Measurements from ENCODE around the gene CCN6. TPM values are rescaled to one million over a fixed set of nuclear protein-coding genes. Genes with fewer than 3 reads are reported as not detected.

The CCN6 gene
- total and polyA plus RNA-seq, 3 donors from 2014 or later, result 0.99 to 6.8 (median 3.5) TPM

GRCh38 chr6:112036088-112036637 is 17.7 kb upstream of the CCN6 start:
- 82 to 85% methylated on average over 4 of the region's 4 CpGs for WGBS, 2 donors
- H3K4me3 ChIP-seq, result no peak overlapping the region
- H3K4me1 ChIP-seq, result peaks cover 3% of the 10 kb centered on the region
- TF ChIP-seq, protein P1, sequence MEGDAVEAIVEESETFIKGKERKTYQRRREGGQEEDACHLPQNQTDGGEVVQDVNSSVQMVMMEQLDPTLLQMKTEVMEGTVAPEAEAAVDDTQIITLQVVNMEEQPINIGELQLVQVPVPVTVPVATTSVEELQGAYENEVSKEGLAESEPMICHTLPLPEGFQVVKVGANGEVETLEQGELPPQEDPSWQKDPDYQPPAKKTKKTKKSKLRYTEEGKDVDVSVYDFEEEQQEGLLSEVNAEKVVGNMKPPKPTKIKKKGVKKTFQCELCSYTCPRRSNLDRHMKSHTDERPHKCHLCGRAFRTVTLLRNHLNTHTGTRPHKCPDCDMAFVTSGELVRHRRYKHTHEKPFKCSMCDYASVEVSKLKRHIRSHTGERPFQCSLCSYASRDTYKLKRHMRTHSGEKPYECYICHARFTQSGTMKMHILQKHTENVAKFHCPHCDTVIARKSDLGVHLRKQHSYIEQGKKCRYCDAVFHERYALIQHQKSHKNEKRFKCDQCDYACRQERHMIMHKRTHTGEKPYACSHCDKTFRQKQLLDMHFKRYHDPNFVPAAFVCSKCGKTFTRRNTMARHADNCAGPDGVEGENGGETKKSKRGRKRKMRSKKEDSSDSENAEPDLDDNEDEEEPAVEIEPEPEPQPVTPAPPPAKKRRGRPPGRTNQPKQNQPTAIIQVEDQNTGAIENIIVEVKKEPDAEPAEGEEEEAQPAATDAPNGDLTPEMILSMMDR (IDR thresholded peaks at IDR 0.05), result no peak
- TF ChIP-seq POLR2A (IDR thresholded peaks at IDR 0.05), result no peak
- no peaks in the 10 kb centered on the region for H3K27me3 ChIP-seq
- no peaks in the 10 kb centered on the region for H3K36me3 ChIP-seq (ENCODE audit: low read depth, missing control alignments)
- no peak overlapping the region for H3K27ac ChIP-seq
- DNase-seq, result no peak
- no peaks in the 10 kb centered on the region for H3K9me3 ChIP-seq
- intact Hi-C loops (cut with DNase I; ENCODE audit: low total_unique reads), result no loop called here

DNA sequence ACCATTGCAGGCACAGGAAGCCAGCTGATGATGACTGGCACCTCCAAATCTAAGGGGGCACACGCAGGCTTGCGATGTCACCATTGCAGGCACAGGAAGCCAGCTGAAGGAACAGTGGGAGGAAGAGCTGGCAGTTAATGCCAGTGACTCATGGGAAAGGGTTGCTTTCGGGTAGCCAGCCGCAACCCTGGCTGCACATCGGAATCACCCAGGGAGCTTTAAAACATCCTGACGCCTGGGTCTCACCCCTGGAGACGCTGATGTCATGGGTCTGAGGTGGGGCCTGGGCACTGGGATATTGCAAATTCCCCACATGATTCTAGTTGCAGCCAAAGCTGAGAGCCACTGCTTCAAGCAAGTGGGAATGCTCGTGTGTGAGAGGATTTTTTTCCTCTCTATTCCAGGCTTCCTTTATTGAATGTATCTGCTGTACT is 16.1 kb upstream of the CCN6 start:
- Histone ChIP-seq H3K27ac (no peak overlapping the region), H3K9me3 (no peaks in the 10 kb centered on the region), H3K27me3 (no peaks in the 10 kb centered on the region), H3K4me3 (no peak overlapping the region), H3K4me1 (no peaks in the 10 kb centered on the region), H3K36me3 (ENCODE audit: low read depth, missing control alignments) (no peaks in the 10 kb centered on the region)
- TF ChIP-seq POLR2A (IDR thresholded peaks at IDR 0.05), result no peak
- TF ChIP-seq, protein P1 (IDR thresholded peaks at IDR 0.05), result no peak
- WGBS, 2 donors, result 31 to 71% methylated on average over 6 to 8 of the region's 8 CpGs
- DNase-seq, result peak; percentile 34
- intact Hi-C loops (cut with DNase I; ENCODE audit: low total_unique reads), result no loop called here

- intact Hi-C loops (cut with DNase I; ENCODE audit: low total_unique reads), result no loop called here
- WGBS, 2 donors, result 85 to 86% methylated on average over 4 to 5 of the region's 5 CpGs
- Histone ChIP-seq H3K4me3 (no peak overlapping the region), H3K27ac (peak overlapping the region in 1 of 2 donors; percentile 38), H3K36me3 (ENCODE audit: low read depth, missing control alignments) (no peaks in the 10 kb centered on the region), H3K4me1 (no peaks in the 10 kb centered on the region), H3K9me3 (no peaks in the 10 kb centered on the region), H3K27me3 (no peaks in the 10 kb centered on the region)
- TF ChIP-seq, protein P1 (IDR thresholded peaks at IDR 0.05), result no peak
- TF ChIP-seq POLR2A (IDR thresholded peaks at IDR 0.05), result no peak
- no peak for DNase-seq
Observed at GRCh38 chr6:112038268-112038667, 15.6 kb upstream of the CCN6 start.

DNA sequence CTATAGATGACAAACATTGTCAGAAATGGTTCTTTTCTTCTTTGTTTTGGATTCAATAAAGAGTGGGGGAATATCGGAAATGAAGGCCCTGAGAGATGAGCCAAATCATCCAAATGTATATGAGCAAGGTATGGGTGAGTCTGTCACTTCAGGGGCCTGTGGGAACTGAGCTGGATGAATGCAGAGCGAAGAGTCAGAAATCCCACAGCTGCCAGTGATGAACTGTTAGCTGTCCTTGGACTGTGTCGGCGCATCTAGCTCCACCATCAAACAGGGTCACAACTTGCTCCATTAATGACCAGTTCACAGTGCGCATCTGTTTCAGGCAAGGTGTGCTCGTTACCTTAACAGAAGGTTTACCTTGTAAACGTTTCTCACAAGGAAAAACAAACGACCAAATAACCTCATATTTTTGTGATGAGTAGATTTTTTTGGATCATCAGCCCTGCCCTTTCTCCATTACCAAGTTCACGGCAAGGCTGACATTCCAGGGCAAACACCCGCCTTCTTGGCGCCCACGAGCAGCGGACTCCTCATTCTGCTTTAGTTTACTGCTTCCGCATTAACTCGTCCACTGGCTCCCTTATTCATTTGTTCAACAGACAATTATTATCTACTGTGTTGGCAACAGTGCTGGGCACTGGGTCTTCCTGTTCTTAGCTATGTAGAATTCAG is 15.0 kb upstream of the CCN6 start:
- Histone ChIP-seq H3K36me3 (ENCODE audit: low read depth, missing control alignments) (no peaks in the 10 kb centered on the region), H3K27ac (peak overlapping the region in 1 of 2 donors; percentile 38), H3K4me1 (no peaks in the 10 kb centered on the region), H3K4me3 (no peak overlapping the region), H3K27me3 (no peaks in the 10 kb centered on the region), H3K9me3 (no peaks in the 10 kb centered on the region)
- intact Hi-C loops (cut with DNase I; ENCODE audit: low total_unique reads), result no loop called here
- 75 to 80% methylated on average over 15 of the region's 15 CpGs for WGBS, 2 donors
- no peak for DNase-seq
- TF ChIP-seq, protein P1 (IDR thresholded peaks at IDR 0.05), result no peak
- no peak for TF ChIP-seq POLR2A (IDR thresholded peaks at IDR 0.05)

GRCh38 chr6:112039431-112039770 is 14.5 kb upstream of the CCN6 start:
- DNase-seq, result no peak
- no peak overlapping the region for H3K4me3 ChIP-seq
- H3K27ac ChIP-seq, result no peak overlapping the region
- intact Hi-C loops (cut with DNase I; ENCODE audit: low total_unique reads), result no loop called here
- no peak for TF ChIP-seq POLR2A (IDR thresholded peaks at IDR 0.05)
- TF ChIP-seq, protein P1 (IDR thresholded peaks at IDR 0.05), result no peak
- no peaks in the 10 kb centered on the region for H3K27me3 ChIP-seq
- 38 to 55% methylated on average over 2 of the region's 2 CpGs for WGBS, 2 donors
- no peaks in the 10 kb centered on the region for H3K4me1 ChIP-seq
- H3K36me3 ChIP-seq (ENCODE audit: low read depth, missing control alignments), result no peaks in the 10 kb centered on the region
- no peaks in the 10 kb centered on the region for H3K9me3 ChIP-seq
